SK-MEL-5 (cell line): Measurements from ENCODE around the gene SORCS2. TPM values are rescaled to one million over a fixed set of nuclear protein-coding genes. Genes with fewer than 3 reads are reported as not detected.

Experiments used
- DNase-seq: peaks from one replicate; pipeline ENCODE4 v3.0.0-alpha.2; 2016; ENCODE audit warnings: low read depth, low spot score
- in situ Hi-C: cut with HindIII; loops from 2 replicates; pipeline ENCODE4 v1.10.0; 2016; ENCODE audit warnings: low sequenced_read_pairs, high pct_unique_total_duplicates, low pct_unique_long_range_greater_than_20kb
- total RNA-seq: library from RNA; depleted of rRNA; stranded (reverse); fragments of >200 nt; shearing (Covaris generic); gene quantifications from 2 replicates; pipeline ENCODE4 v1.2.3, GENCODE V29; 2014

The SORCS2 gene
- total RNA-seq, 1 experiment from 2014 or later, result not detected

GRCh38 chr4:7626531-7626930, 434.2 kb downstream of the SORCS2 start:
- no peak for DNase-seq
- in situ Hi-C loops, result no loop called here

GRCh38 chr4:7627251-7628250, 435.2 kb downstream of the SORCS2 start:
- DNase-seq, result no peak
- in situ Hi-C loops, result no loop called here

GRCh38 chr4:7628432-7628831, 436.1 kb downstream of the SORCS2 start:
- in situ Hi-C loops, result no loop called here

GRCh38 chr4:7629501-7630254, 437.3 kb downstream of the SORCS2 start:
- DNase-seq, result no peak
- in situ Hi-C loops, result no loop called here

More at GRCh38 chr4:7628432-7628831, 436.1 kb downstream of the SORCS2 start:
- DNase-seq, result no peak

GRCh38 chr4:7630568-7631287, 438.4 kb downstream of the SORCS2 start:
- no peak for DNase-seq
- in situ Hi-C loops, result no loop called here

GRCh38 chr4:7631288-7632014, 439.1 kb downstream of the SORCS2 start:
- DNase-seq, result no peak
- in situ Hi-C loops, result no loop called here

GRCh38 chr4:7632341-7632740, 440.0 kb downstream of the SORCS2 start:
- in situ Hi-C loops, result no loop called here
- no peak for DNase-seq

- in situ Hi-C loops, result no loop called here
- no peak for DNase-seq
Measured at GRCh38 chr4:7632971-7633370, 440.6 kb downstream of the SORCS2 start.

GRCh38 chr4:7634661-7635251, 442.4 kb downstream of the SORCS2 start:
- DNase-seq, result no peak
- in situ Hi-C loops, result no loop called here

- in situ Hi-C loops, result no loop called here
Measured at GRCh38 chr4:7635445-7636239, 443.3 kb downstream of the SORCS2 start.

GRCh38 chr4:7636240-7636508, 443.8 kb downstream of the SORCS2 start:
- DNase-seq, result no peak
- in situ Hi-C loops, result no loop called here

More at GRCh38 chr4:7635445-7636239, 443.3 kb downstream of the SORCS2 start:
- DNase-seq, result no peak

- in situ Hi-C loops, result no loop called here
- DNase-seq, result no peak
Measured at GRCh38 chr4:7637139-7637538, 444.8 kb downstream of the SORCS2 start.

GRCh38 chr4:7637971-7638370, 445.6 kb downstream of the SORCS2 start:
- in situ Hi-C loops, result no loop called here
- DNase-seq, result no peak

- in situ Hi-C loops, result no loop called here
- no peak for DNase-seq
Measured at GRCh38 chr4:7638489-7638888, 446.2 kb downstream of the SORCS2 start.

- no peak for DNase-seq
- in situ Hi-C loops, result no loop called here
Measured at GRCh38 chr4:7638984-7639789, 446.8 kb downstream of the SORCS2 start.

- in situ Hi-C loops, result no loop called here
Measured at GRCh38 chr4:7640136-7640535, 447.8 kb downstream of the SORCS2 start.

More at GRCh38 chr4:7640136-7640535, 447.8 kb downstream of the SORCS2 start:
- DNase-seq, result no peak
